ENCODE results near the gene MICALL2.

GRCh38 chr7:1479287-1479686 is 20.0 kb upstream of the MICALL2 start:
- TF ChIP-seq CTCF (conservative IDR thresholded peaks at IDR 0.05; ENCODE audit: low read length) (no peak), EZH2phosphoT487 (IDR thresholded peaks at IDR 0.05; ENCODE audit: borderline replicate concordance) (no peak)
